ENCODE data around the gene SLX9.

The SLX9 gene

GRCh38 chr21:44931137-44931500, 8.7 kb upstream of the SLX9 start:
- Histone ChIP-seq H3K27ac (ENCODE audit: low read depth, low read length) (no peak overlapping the region), H3K9ac (ENCODE audit: low read depth in 1 of 2, low read length in 2 of 2) (no peak overlapping the region), H3K4me1 (ENCODE audit: control insufficient read depth in 1 of 2, insufficient read depth in 2 of 2, low read length in 2 of 2) (peaks cover 7 to 16% of the 10 kb centered on the region in 2 donors), H3K36me3 (ENCODE audit: control insufficient read depth in 1 of 2, insufficient read depth in 2 of 2, low read length in 2 of 2) (no peaks in the 10 kb centered on the region), H3K27me3 (ENCODE audit: control insufficient read depth in 1 of 2, insufficient read depth in 2 of 2, low read length in 2 of 2) (peaks cover 45 to 60% of the 10 kb centered on the region in 2 donors), H3K4me3 (ENCODE audit: low read depth in 1 of 2, low read length in 2 of 2) (peak overlapping the region; percentile 11 to 28), H3K9me3 (ENCODE audit: control insufficient read depth in 1 of 2, low read length in 2 of 2) (no peaks in the 10 kb centered on the region)

GRCh38 chr21:44931501-44932407, 8.1 kb upstream of the SLX9 start:
- Histone ChIP-seq H3K27me3 (ENCODE audit: control insufficient read depth in 1 of 2, insufficient read depth in 2 of 2, low read length in 2 of 2) (peaks cover 41 to 58% of the 10 kb centered on the region in 2 donors), H3K4me1 (ENCODE audit: control insufficient read depth in 1 of 2, insufficient read depth in 2 of 2, low read length in 2 of 2) (peaks cover 6 to 10% of the 10 kb centered on the region in 2 donors), H3K4me3 (ENCODE audit: low read depth in 1 of 2, low read length in 2 of 2) (peak overlapping the region; percentile 11 to 28), H3K9ac (ENCODE audit: low read depth in 1 of 2, low read length in 2 of 2) (no peak overlapping the region), H3K9me3 (ENCODE audit: control insufficient read depth in 1 of 2, low read length in 2 of 2) (no peaks in the 10 kb centered on the region), H3K36me3 (ENCODE audit: control insufficient read depth in 1 of 2, insufficient read depth in 2 of 2, low read length in 2 of 2) (no peaks in the 10 kb centered on the region), H3K27ac (ENCODE audit: low read depth, low read length) (no peak overlapping the region)

GRCh38 chr21:44932408-44933181, 7.2 kb upstream of the SLX9 start:
- Histone ChIP-seq H3K4me3 (ENCODE audit: low read depth in 1 of 2, low read length in 2 of 2) (peak overlapping the region; percentile 3 to 10), H3K36me3 (ENCODE audit: control insufficient read depth in 1 of 2, insufficient read depth in 2 of 2, low read length in 2 of 2) (no peaks in the 10 kb centered on the region), H3K27me3 (ENCODE audit: control insufficient read depth in 1 of 2, insufficient read depth in 2 of 2, low read length in 2 of 2) (peaks cover 36 to 51% of the 10 kb centered on the region in 2 donors), H3K27ac (ENCODE audit: low read depth, low read length) (no peak overlapping the region), H3K9ac (ENCODE audit: low read depth in 1 of 2, low read length in 2 of 2) (no peak overlapping the region), H3K9me3 (ENCODE audit: control insufficient read depth in 1 of 2, low read length in 2 of 2) (no peaks in the 10 kb centered on the region), H3K4me1 (ENCODE audit: control insufficient read depth in 1 of 2, insufficient read depth in 2 of 2, low read length in 2 of 2) (peaks cover 0 to 6% of the 10 kb centered on the region in 2 donors)

- no peaks in the 10 kb centered on the region for H3K36me3 ChIP-seq (ENCODE audit: control insufficient read depth in 1 of 2, insufficient read depth in 2 of 2, low read length in 2 of 2)
- no peak overlapping the region for H3K9ac ChIP-seq (ENCODE audit: low read depth in 1 of 2, low read length in 2 of 2)
- H3K27me3 ChIP-seq (ENCODE audit: control insufficient read depth in 1 of 2, insufficient read depth in 2 of 2, low read length in 2 of 2), result peaks cover 30 to 44% of the 10 kb centered on the region in 2 donors
- H3K27ac ChIP-seq (ENCODE audit: low read depth, low read length), result no peak overlapping the region
- peaks cover 0 to 6% of the 10 kb centered on the region in 2 donors for H3K4me1 ChIP-seq (ENCODE audit: control insufficient read depth in 1 of 2, insufficient read depth in 2 of 2, low read length in 2 of 2)
- no peaks in the 10 kb centered on the region for H3K9me3 ChIP-seq (ENCODE audit: control insufficient read depth in 1 of 2, low read length in 2 of 2)
- no peak overlapping the region for H3K4me3 ChIP-seq (ENCODE audit: low read depth in 1 of 2, low read length in 2 of 2)
These were observed 6.5 kb upstream of the SLX9 start for GRCh38 chr21:44933199-44933917.

- peaks cover under 1 to 7% of the 10 kb centered on the region in 2 donors for H3K4me1 ChIP-seq (ENCODE audit: control insufficient read depth in 1 of 2, insufficient read depth in 2 of 2, low read length in 2 of 2)
- H3K4me3 ChIP-seq (ENCODE audit: low read depth in 1 of 2, low read length in 2 of 2), result no peak overlapping the region
- H3K9me3 ChIP-seq (ENCODE audit: control insufficient read depth in 1 of 2, low read length in 2 of 2), result no peaks in the 10 kb centered on the region
- H3K27me3 ChIP-seq (ENCODE audit: control insufficient read depth in 1 of 2, insufficient read depth in 2 of 2, low read length in 2 of 2), result peaks cover 28 to 43% of the 10 kb centered on the region in 2 donors
- H3K36me3 ChIP-seq (ENCODE audit: control insufficient read depth in 1 of 2, insufficient read depth in 2 of 2, low read length in 2 of 2), result no peaks in the 10 kb centered on the region
- H3K27ac ChIP-seq (ENCODE audit: low read depth, low read length), result no peak overlapping the region
- no peak overlapping the region for H3K9ac ChIP-seq (ENCODE audit: low read depth in 1 of 2, low read length in 2 of 2)
These were observed 5.9 kb upstream of the SLX9 start for GRCh38 chr21:44933918-44934260.

- Histone ChIP-seq H3K27ac (ENCODE audit: low read depth, low read length) (no peak overlapping the region), H3K4me3 (ENCODE audit: low read depth in 1 of 2, low read length in 2 of 2) (no peak overlapping the region), H3K36me3 (ENCODE audit: control insufficient read depth in 1 of 2, insufficient read depth in 2 of 2, low read length in 2 of 2) (no peaks in the 10 kb centered on the region), H3K9ac (ENCODE audit: low read depth in 1 of 2, low read length in 2 of 2) (no peak overlapping the region), H3K9me3 (ENCODE audit: control insufficient read depth in 1 of 2, low read length in 2 of 2) (no peaks in the 10 kb centered on the region), H3K27me3 (ENCODE audit: control insufficient read depth in 1 of 2, insufficient read depth in 2 of 2, low read length in 2 of 2) (peaks cover 25 to 40% of the 10 kb centered on the region in 2 donors), H3K4me1 (ENCODE audit: control insufficient read depth in 1 of 2, insufficient read depth in 2 of 2, low read length in 2 of 2) (peaks cover 4 to 11% of the 10 kb centered on the region in 2 donors)
These were observed 5.6 kb upstream of the SLX9 start for GRCh38 chr21:44934276-44934675.

GRCh38 chr21:44934797-44935532, 4.9 kb upstream of the SLX9 start:
- Histone ChIP-seq H3K27me3 (ENCODE audit: control insufficient read depth in 1 of 2, insufficient read depth in 2 of 2, low read length in 2 of 2) (peaks cover 25 to 33% of the 10 kb centered on the region in 2 donors), H3K4me1 (ENCODE audit: control insufficient read depth in 1 of 2, insufficient read depth in 2 of 2, low read length in 2 of 2) (peaks cover 5 to 13% of the 10 kb centered on the region in 2 donors), H3K9me3 (ENCODE audit: control insufficient read depth in 1 of 2, low read length in 2 of 2) (no peaks in the 10 kb centered on the region), H3K27ac (ENCODE audit: low read depth, low read length) (no peak overlapping the region), H3K36me3 (ENCODE audit: control insufficient read depth in 1 of 2, insufficient read depth in 2 of 2, low read length in 2 of 2) (no peaks in the 10 kb centered on the region), H3K9ac (ENCODE audit: low read depth in 1 of 2, low read length in 2 of 2) (no peak overlapping the region), H3K4me3 (ENCODE audit: low read depth in 1 of 2, low read length in 2 of 2) (no peak overlapping the region)

- peaks cover 21 to 27% of the 10 kb centered on the region in 2 donors for H3K27me3 ChIP-seq (ENCODE audit: control insufficient read depth in 1 of 2, insufficient read depth in 2 of 2, low read length in 2 of 2)
- H3K4me1 ChIP-seq (ENCODE audit: control insufficient read depth in 1 of 2, insufficient read depth in 2 of 2, low read length in 2 of 2), result peaks cover 5 to 17% of the 10 kb centered on the region in 2 donors
- no peak overlapping the region for H3K4me3 ChIP-seq (ENCODE audit: low read depth in 1 of 2, low read length in 2 of 2)
- no peaks in the 10 kb centered on the region for H3K9me3 ChIP-seq (ENCODE audit: control insufficient read depth in 1 of 2, low read length in 2 of 2)
- no peaks in the 10 kb centered on the region for H3K36me3 ChIP-seq (ENCODE audit: control insufficient read depth in 1 of 2, insufficient read depth in 2 of 2, low read length in 2 of 2)
- H3K9ac ChIP-seq (ENCODE audit: low read depth in 1 of 2, low read length in 2 of 2), result no peak overlapping the region
- no peak overlapping the region for H3K27ac ChIP-seq (ENCODE audit: low read depth, low read length)
These were observed 4.3 kb upstream of the SLX9 start for GRCh38 chr21:44935533-44935927.

GRCh38 chr21:44938772-44939531, 877 bp upstream of the SLX9 start:
- Histone ChIP-seq H3K4me3 (ENCODE audit: low read depth in 1 of 2, low read length in 2 of 2) (peak overlapping the region; percentile 93 to 94), H3K27me3 (ENCODE audit: control insufficient read depth in 1 of 2, insufficient read depth in 2 of 2, low read length in 2 of 2) (peaks cover 2 to 3% of the 10 kb centered on the region in 2 donors), H3K4me1 (ENCODE audit: control insufficient read depth in 1 of 2, insufficient read depth in 2 of 2, low read length in 2 of 2) (peaks cover 23 to 30% of the 10 kb centered on the region in 2 donors), H3K27ac (ENCODE audit: low read depth, low read length) (no peak overlapping the region), H3K9me3 (ENCODE audit: control insufficient read depth in 1 of 2, low read length in 2 of 2) (no peaks in the 10 kb centered on the region), H3K9ac (ENCODE audit: low read depth in 1 of 2, low read length in 2 of 2) (peak overlapping the region; percentile 72 to 74), H3K36me3 (ENCODE audit: control insufficient read depth in 1 of 2, insufficient read depth in 2 of 2, low read length in 2 of 2) (peaks cover 0 to 6% of the 10 kb centered on the region in 2 donors)

Measured in duodenal mucosa (tissue), 2 donors.